Calu3 (cell line): Measurements from ENCODE around the gene TNFAIP8L3. TPM values are rescaled to one million over a fixed set of nuclear protein-coding genes. Genes with fewer than 3 reads are reported as not detected.

Source experiments
- BruUV-seq: library from RNA; stranded (reverse); fragments of 400-500 nt; replicated peaks from 2 replicates; lab custom pipeline; 2021; lab: Mats Ljungman, UMichigan
- CTCF ChIA-PET: fragments of 300-600 bp; sonication (Branson Sonifier 250); formaldehyde crosslinking; loops from one replicate; lab custom pipeline; 2022; ENCODE audit warnings: antibody characterized with exemption; lab: Charles Lee
- DNase-seq: peaks from one replicate; pipeline ENCODE4 v3.0.0; 2022
- H3K27ac Mint-ChIP-seq: one replicate; pipeline ENCODE4 v1.8.0; 2022; ENCODE audit warnings: mixed read lengths; ENCODE audit not compliant: unreplicated experiment
- H3K27me3 Mint-ChIP-seq: one replicate; pipeline ENCODE4 v1.8.0; 2022; ENCODE audit warnings: mixed read lengths; ENCODE audit not compliant: unreplicated experiment
- H3K36me3 Mint-ChIP-seq: one replicate; pipeline ENCODE4 v1.8.0; 2022; ENCODE audit warnings: mild to moderate bottlenecking, moderate library complexity, mixed read lengths; ENCODE audit not compliant: insufficient read depth, unreplicated experiment
- H3K4me1 Mint-ChIP-seq: one replicate; pipeline ENCODE4 v1.8.0; 2022; ENCODE audit warnings: mild to moderate bottlenecking, low read depth, mixed read lengths; ENCODE audit not compliant: unreplicated experiment
- H3K4me3 Mint-ChIP-seq: one replicate; pipeline ENCODE4 v1.8.0; 2022; ENCODE audit warnings: mild to moderate bottlenecking, low read depth, moderate library complexity, mixed read lengths; ENCODE audit not compliant: unreplicated experiment
- H3K9me3 Mint-ChIP-seq: one replicate; pipeline ENCODE4 v1.8.0; 2022; ENCODE audit warnings: low read depth, mixed read lengths; ENCODE audit not compliant: unreplicated experiment
- intact Hi-C: fragments of 100-400 bp; cut with micrococcal nuclease; formaldehyde crosslinking; loops from one replicate; pipeline ENCODE4 v1.10.0; 2022; ENCODE audit not compliant: unreplicated experiment
- total RNA-seq: library from RNA; stranded (reverse); gene quantifications from 2 replicates; pipeline ENCODE4 v1.2.3, GENCODE V29; 2022
- TF ChIP-seq, protein P1 (sequence below): fragments of 200-600 bp; IDR thresholded peaks from one replicate; pipeline ENCODE4 v1.8.0; 2022; ENCODE audit warnings: antibody characterized with exemption; ENCODE audit not compliant: unreplicated experiment

Gene TNFAIP8L3
- total RNA-seq, 1 experiment from 2014 or later = not detected

DNA sequence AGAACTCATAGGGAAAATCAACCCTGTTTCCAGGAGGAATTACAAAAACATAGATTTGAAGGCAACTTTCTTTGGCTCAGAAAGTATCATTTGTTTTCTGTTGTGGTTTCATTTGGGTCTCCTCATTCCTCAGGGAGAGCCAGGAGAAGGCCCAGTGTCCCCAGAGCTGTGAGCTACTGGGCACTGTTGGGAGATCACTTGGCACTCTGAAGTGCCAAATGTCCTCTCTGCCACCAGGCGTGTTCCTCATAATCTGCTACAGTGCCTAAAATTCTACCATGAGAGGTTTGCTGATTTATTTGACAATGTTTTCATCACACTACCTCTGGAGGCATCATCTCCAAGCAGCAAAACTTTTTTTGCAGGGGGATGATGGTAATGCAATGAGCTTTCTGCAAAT lies 17.4 kb upstream of the TNFAIP8L3 start:
- Mint-ChIP-seq H3K27ac (no peak overlapping the region), H3K36me3 (no peaks in the 10 kb centered on the region), H3K9me3 (no peaks in the 10 kb centered on the region), H3K27me3 (peaks cover 58% of the 10 kb centered on the region), H3K4me3 (no peak overlapping the region), H3K4me1 (peaks cover under 1% of the 10 kb centered on the region)
- CTCF ChIA-PET = interaction anchor here (0.6 kb wide), 1 partner anchor 625 kb away, joined by 4 read pairs; the partner anchor contains the start of gene LYSMD2
- no TSS peak for BruUV-seq
- TF ChIP-seq, protein P1, sequence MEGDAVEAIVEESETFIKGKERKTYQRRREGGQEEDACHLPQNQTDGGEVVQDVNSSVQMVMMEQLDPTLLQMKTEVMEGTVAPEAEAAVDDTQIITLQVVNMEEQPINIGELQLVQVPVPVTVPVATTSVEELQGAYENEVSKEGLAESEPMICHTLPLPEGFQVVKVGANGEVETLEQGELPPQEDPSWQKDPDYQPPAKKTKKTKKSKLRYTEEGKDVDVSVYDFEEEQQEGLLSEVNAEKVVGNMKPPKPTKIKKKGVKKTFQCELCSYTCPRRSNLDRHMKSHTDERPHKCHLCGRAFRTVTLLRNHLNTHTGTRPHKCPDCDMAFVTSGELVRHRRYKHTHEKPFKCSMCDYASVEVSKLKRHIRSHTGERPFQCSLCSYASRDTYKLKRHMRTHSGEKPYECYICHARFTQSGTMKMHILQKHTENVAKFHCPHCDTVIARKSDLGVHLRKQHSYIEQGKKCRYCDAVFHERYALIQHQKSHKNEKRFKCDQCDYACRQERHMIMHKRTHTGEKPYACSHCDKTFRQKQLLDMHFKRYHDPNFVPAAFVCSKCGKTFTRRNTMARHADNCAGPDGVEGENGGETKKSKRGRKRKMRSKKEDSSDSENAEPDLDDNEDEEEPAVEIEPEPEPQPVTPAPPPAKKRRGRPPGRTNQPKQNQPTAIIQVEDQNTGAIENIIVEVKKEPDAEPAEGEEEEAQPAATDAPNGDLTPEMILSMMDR = no peak
- intact Hi-C loops = no loop called here
- no peak for DNase-seq

DNA sequence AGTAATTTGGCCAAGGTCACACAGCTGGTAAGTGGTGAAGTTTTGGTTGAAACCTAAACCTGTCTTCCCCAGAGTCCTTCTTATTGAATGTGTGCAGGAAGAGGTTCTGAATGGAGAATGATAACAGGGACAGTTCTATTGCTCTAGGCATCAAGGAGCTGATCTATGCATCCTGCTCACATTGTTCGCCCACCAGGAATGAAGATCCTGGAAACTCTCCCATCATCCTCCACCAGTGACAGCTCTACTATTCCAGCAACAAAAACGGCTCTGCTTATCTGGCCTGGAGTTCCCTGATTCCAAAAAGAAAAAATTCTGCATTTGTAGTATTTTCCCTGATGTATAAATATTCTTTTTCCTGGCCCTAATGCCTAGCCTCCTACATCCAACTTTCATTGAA lies 16.4 kb upstream of the TNFAIP8L3 start:
- peaks cover 58% of the 10 kb centered on the region for H3K27me3 Mint-ChIP-seq
- intact Hi-C loops = no loop called here
- H3K27ac Mint-ChIP-seq = no peak overlapping the region
- no peaks in the 10 kb centered on the region for H3K36me3 Mint-ChIP-seq
- TF ChIP-seq, protein P1 = no peak
- H3K4me1 Mint-ChIP-seq = no peaks in the 10 kb centered on the region
- no TSS peak for BruUV-seq
- CTCF ChIA-PET = no interaction called here
- no peak overlapping the region for H3K4me3 Mint-ChIP-seq
- no peaks in the 10 kb centered on the region for H3K9me3 Mint-ChIP-seq
- DNase-seq = no peak

DNA sequence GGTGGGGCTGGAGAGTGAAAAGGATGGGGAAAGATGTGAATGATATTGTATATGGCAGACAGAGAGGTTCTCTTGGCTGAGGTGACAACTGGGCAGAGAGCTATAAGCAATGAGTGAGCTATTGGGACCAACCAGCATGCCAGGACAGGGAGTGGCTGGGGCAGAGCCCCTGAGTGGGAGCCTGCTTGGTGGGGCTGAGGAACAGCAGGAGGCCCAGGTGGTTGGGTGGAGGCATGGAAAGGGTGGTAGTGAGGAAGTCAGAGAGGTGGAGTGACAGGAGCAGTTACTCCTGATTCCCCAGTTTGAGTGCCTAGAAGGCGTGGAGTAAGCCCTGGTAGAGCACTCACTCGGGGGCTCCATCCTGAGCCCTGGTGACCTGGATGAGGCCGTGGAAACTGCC lies 15.5 kb upstream of the TNFAIP8L3 start:
- BruUV-seq = no TSS peak
- intact Hi-C loops = no loop called here
- Mint-ChIP-seq H3K36me3 (no peaks in the 10 kb centered on the region), H3K4me3 (no peak overlapping the region), H3K27me3 (peaks cover 66% of the 10 kb centered on the region), H3K9me3 (no peaks in the 10 kb centered on the region), H3K27ac (no peak overlapping the region), H3K4me1 (no peaks in the 10 kb centered on the region)
- CTCF ChIA-PET = no interaction called here
- no peak for DNase-seq
- TF ChIP-seq, protein P1 = no peak

DNA sequence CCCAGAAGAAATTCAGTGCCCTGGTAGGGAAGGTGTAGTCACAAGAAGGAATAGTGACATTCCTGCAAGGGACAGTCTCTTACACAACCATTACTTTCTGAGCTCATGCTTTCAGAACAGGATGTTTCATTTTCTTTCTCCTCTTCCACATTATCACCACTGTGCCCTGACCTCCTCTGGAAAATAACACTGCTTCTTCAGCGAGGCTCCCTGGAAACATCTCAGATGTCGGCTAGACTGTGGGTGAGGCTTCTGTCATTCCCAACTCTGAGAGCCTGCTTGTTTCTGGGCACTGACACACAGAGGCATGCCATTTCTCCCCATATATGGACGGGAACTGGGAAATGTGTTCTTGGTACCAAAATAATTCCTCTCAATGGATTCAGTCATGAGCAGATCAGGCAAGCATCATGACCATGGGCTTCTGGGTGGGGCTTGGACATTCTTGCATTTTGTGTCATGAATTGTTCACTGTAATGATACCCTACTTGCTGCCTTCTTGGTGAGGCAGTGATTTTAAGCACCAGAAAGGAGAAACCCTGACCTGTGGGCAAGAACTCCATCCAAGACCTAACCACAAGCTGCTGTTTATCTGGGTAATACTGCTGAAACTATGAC lies 14.3 kb upstream of the TNFAIP8L3 start:
- CTCF ChIA-PET = no interaction called here
- Mint-ChIP-seq H3K27ac (no peak overlapping the region), H3K9me3 (no peaks in the 10 kb centered on the region), H3K36me3 (no peaks in the 10 kb centered on the region), H3K4me3 (no peak overlapping the region), H3K4me1 (no peaks in the 10 kb centered on the region), H3K27me3 (peaks cover 71% of the 10 kb centered on the region)
- no TSS peak for BruUV-seq
- TF ChIP-seq, protein P1 = no peak
- no peak for DNase-seq
- intact Hi-C loops = no loop called here
